Neural cell (in vitro differentiated cells): Measurements from ENCODE around the gene UNC5C. TPM values are rescaled to one million over a fixed set of nuclear protein-coding genes. Genes with fewer than 3 reads are reported as not detected.

Experiments used
- H2AFZ ChIP-seq: fragments of 200-600, 300-800 bp; sonication (generic), shearing (Covaris generic); 2 replicates; pipeline ENCODE4 v1.6.0; 2014; ENCODE audit warnings: low read depth, mild to moderate bottlenecking, antibody characterized with exemption, low read length, moderate library complexity
- H3F3A ChIP-seq: fragments of 200-600 bp; shearing (Covaris generic); 2 replicates; pipeline ENCODE4 v1.6.1; 2016; ENCODE audit warnings: mild to moderate bottlenecking, moderate library complexity, mixed read lengths, antibody characterized with exemption, low read length; ENCODE audit not compliant: insufficient read depth, poor library complexity, severe bottlenecking
- H3K27ac ChIP-seq: fragments of 200-600, 300-800 bp; sonication (generic), shearing (Covaris generic); 2 replicates; pipeline ENCODE4 v1.5.1; 2014; ENCODE audit warnings: mild to moderate bottlenecking, low read length, moderate library complexity
- H3K27me3 ChIP-seq: fragments of 300-800, 200-600 bp; sonication (generic), shearing (Covaris generic); 2 replicates; pipeline ENCODE4 v1.6.0; 2014; ENCODE audit warnings: mild to moderate bottlenecking, low read depth, low read length, moderate library complexity; ENCODE audit not compliant: insufficient read depth
- H3K36me3 ChIP-seq: fragments of 300-800, 200-600 bp; sonication (generic), shearing (Covaris generic); 2 replicates; pipeline ENCODE4 v1.5.1; 2014; ENCODE audit warnings: mild to moderate bottlenecking, antibody characterized with exemption, low read length, moderate library complexity; ENCODE audit not compliant: insufficient read depth
- H3K4me2 ChIP-seq: fragments of 300-800, 200-600 bp; sonication (generic), shearing (Covaris generic); 2 replicates; pipeline ENCODE4 v1.6.0; 2014; ENCODE audit warnings: mild to moderate bottlenecking, low read length
- H3K4me3 ChIP-seq: fragments of 300-800, 200-600 bp; sonication (generic), shearing (Covaris generic); 2 replicates; pipeline ENCODE4 v1.5.1; 2014; ENCODE audit warnings: mild to moderate bottlenecking, low read length, moderate library complexity
- H3K79me2 ChIP-seq: fragments of 200-600 bp; shearing (Covaris generic); replicated peaks from 2 replicates; pipeline ENCODE4 v1.6.0; 2014; ENCODE audit warnings: mild to moderate bottlenecking, low read length, moderate library complexity; ENCODE audit not compliant: insufficient read depth
- H3K9ac ChIP-seq: fragments of 300-800, 200-600 bp; sonication (generic), shearing (Covaris generic); 2 replicates; pipeline ENCODE4 v1.6.1; 2016; ENCODE audit warnings: mild to moderate bottlenecking, low read length, mixed read lengths
- H3K9me2 ChIP-seq: fragments of 200-600 bp; shearing (Covaris generic); 2 replicates; pipeline ENCODE4 v1.6.1; 2016; ENCODE audit warnings: mild to moderate bottlenecking, low read length, mixed read lengths; ENCODE audit not compliant: insufficient read depth
- H3K9me3 ChIP-seq: fragments of 200-600, 300-800 bp; sonication (generic), shearing (Covaris generic); 2 replicates; pipeline ENCODE4 v1.6.1; 2016; ENCODE audit warnings: mild to moderate bottlenecking, mixed run types, low read length, moderate library complexity, mixed read lengths
- H4K20me1 ChIP-seq: fragments of 200-600 bp; shearing (Covaris generic); 2 replicates; pipeline ENCODE4 v1.6.1; 2016; ENCODE audit warnings: mild to moderate bottlenecking, mixed run types; ENCODE audit not compliant: insufficient read depth
- CTCF ChIP-seq: fragments of 450-650 bp; IDR thresholded peaks from 2 replicates; pipeline ENCODE4 v1.5.1; 2014; ENCODE audit warnings: antibody characterized with exemption, mild to moderate bottlenecking, moderate library complexity; ENCODE audit not compliant: poor library complexity, severe bottlenecking
- EP300 ChIP-seq: fragments of 450-650 bp; conservative IDR thresholded peaks from 2 replicates; pipeline ENCODE4 v1.6.1; 2014; ENCODE audit warnings: antibody characterized with exemption, mild to moderate bottlenecking, moderate library complexity; ENCODE audit not compliant: poor library complexity, severe bottlenecking
- EZH2 ChIP-seq: fragments of 200-600, 300-800 bp; shearing (Covaris generic), sonication (generic); IDR thresholded peaks from 2 replicates; pipeline ENCODE4 v1.6.1; 2014; ENCODE audit warnings: antibody characterized with exemption, low read length, borderline replicate concordance, mild to moderate bottlenecking; ENCODE audit not compliant: insufficient read depth, poor library complexity, severe bottlenecking
- MXI1 ChIP-seq: fragments of 450-650 bp; conservative IDR thresholded peaks from 2 replicates; pipeline ENCODE4 v1.6.1; 2014; ENCODE audit warnings: antibody characterized with exemption, mild to moderate bottlenecking; ENCODE audit not compliant: poor library complexity, severe bottlenecking
- POLR2AphosphoS5 ChIP-seq: IDR thresholded peaks from 2 replicates; pipeline ENCODE4 v1.6.1; 2012
- RAD21 ChIP-seq: fragments of 450-650 bp; conservative IDR thresholded peaks from 2 replicates; pipeline ENCODE4 v1.6.1; 2014; ENCODE audit warnings: antibody characterized with exemption, mild to moderate bottlenecking, moderate library complexity
- REST ChIP-seq: IDR thresholded peaks from 2 replicates; pipeline ENCODE4 v1.6.1; 2012; ENCODE audit warnings: borderline replicate concordance
- SMC3 ChIP-seq: fragments of 450-650 bp; conservative IDR thresholded peaks from 2 replicates; pipeline ENCODE4 v1.6.1; 2014; ENCODE audit warnings: antibody characterized with exemption, mild to moderate bottlenecking, moderate library complexity; ENCODE audit not compliant: poor library complexity
- TAF1 ChIP-seq: IDR thresholded peaks from 2 replicates; pipeline ENCODE4 v1.6.1; 2012; ENCODE audit warnings: low read depth
- polyA plus RNA-seq: library from polyadenylated mRNA; depleted of rRNA; stranded (reverse); fragments of >200 nt; gene quantifications from 2 replicates; pipeline ENCODE4 v1.2.3, GENCODE V29; 2014

UNC5C gene
- polyA plus RNA-seq, 1 donor from 2014 or later: 0.56 TPM

DNA sequence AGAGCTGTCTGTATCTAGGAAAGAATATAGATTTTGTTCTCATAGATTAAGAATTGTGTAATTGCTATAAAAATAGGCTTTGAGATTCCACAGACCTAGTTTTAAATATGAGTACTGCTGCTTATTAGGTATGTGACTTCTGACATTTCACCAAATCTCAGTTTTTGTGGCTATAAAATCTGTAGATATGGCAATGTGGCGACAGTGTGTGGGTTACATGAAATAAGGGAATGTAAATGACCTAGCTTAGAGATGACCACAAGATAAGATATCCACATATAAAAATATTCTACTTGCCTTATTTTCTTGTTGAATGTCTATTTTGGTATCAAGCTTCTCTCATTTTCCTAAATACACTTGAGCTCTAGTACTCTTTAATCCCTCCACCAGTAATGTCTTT lies 193.8 kb downstream of the UNC5C start:
- H3K9me3 ChIP-seq: no peaks in the 10 kb centered on the region
- H3K9me2 ChIP-seq: no peaks in the 10 kb centered on the region
- no peaks in the 10 kb centered on the region for H3K27me3 ChIP-seq
- no peaks in the 10 kb centered on the region for H3K36me3 ChIP-seq
- no peaks in the 10 kb centered on the region for H4K20me1 ChIP-seq
- H3K4me2 ChIP-seq: no peak overlapping the region
- H3K4me3 ChIP-seq: no peak overlapping the region
- H3K79me2 ChIP-seq: no peaks in the 10 kb centered on the region
- H3K27ac ChIP-seq: no peak overlapping the region
- TF ChIP-seq EP300 (no peak), EZH2 (no peak), TAF1 (no peak), MXI1 (no peak)
- H3F3A ChIP-seq: no peaks in the 10 kb centered on the region
- H2AFZ ChIP-seq: no peak overlapping the region
- H3K9ac ChIP-seq: no peak overlapping the region

- Histone ChIP-seq H4K20me1 (no peaks in the 10 kb centered on the region), H3K4me2 (no peak overlapping the region), H3K9ac (no peak overlapping the region), H2AFZ (no peak overlapping the region), H3K36me3 (no peaks in the 10 kb centered on the region), H3K79me2 (no peaks in the 10 kb centered on the region), H3K27ac (no peak overlapping the region), H3K9me2 (no peaks in the 10 kb centered on the region), H3F3A (no peaks in the 10 kb centered on the region), H3K4me3 (no peak overlapping the region), H3K9me3 (no peaks in the 10 kb centered on the region), H3K27me3 (no peaks in the 10 kb centered on the region)
- TF ChIP-seq RAD21 (no peak), CTCF (no peak), EP300 (no peak), REST (no peak), POLR2AphosphoS5 (no peak), MXI1 (no peak), SMC3 (no peak), TAF1 (no peak), EZH2 (no peak)
Observed at GRCh38 chr4:95348418-95348817, 200.4 kb downstream of the UNC5C start.
